ENCODE results near the gene MRI1. TPM values are rescaled to one million over a fixed set of nuclear protein-coding genes. Genes with fewer than 3 reads are reported as not detected.
"Not testable (repeated sequence)": the region's sequence is repeated elsewhere in the genome, so short reads cannot be mapped to it uniquely, and the experiment has no call there.

Gene MRI1
- total and polyA plus RNA-seq, 2 donors = 23.3 to 38.1 TPM

- Histone ChIP-seq H3K36me3 (ENCODE audit: insufficient read depth) (no peaks in the 10 kb centered on the region), H3K27ac (ENCODE audit: low read depth) (no peak overlapping the region), H3K4me3 (ENCODE audit: low read depth, low read length) (no peak overlapping the region), H3K4me1 (ENCODE audit: insufficient read depth) (no peaks in the 10 kb centered on the region)
- WGBS = 95% methylated on average over 3 of the region's 3 CpGs
- DNase-seq (ENCODE audit: extremely low spot score) = no peak
Measured at GRCh38 chr19:13766095-13766481, 1.8 kb downstream of the MRI1 start.

- no peak overlapping the region for H3K27ac ChIP-seq (ENCODE audit: low read depth)
- H3K4me1 ChIP-seq (ENCODE audit: insufficient read depth) = no peaks in the 10 kb centered on the region
- no peak overlapping the region for H3K4me3 ChIP-seq (ENCODE audit: low read depth, low read length)
- no peak for DNase-seq (ENCODE audit: extremely low spot score)
- peaks cover 3% of the 10 kb centered on the region for H3K36me3 ChIP-seq (ENCODE audit: insufficient read depth)
- WGBS = 89% methylated on average over 19 of the region's 19 CpGs
Measured at GRCh38 chr19:13768510-13768909, 4.2 kb downstream of the MRI1 start.

GRCh38 chr19:13770013-13770635 is 5.8 kb downstream of the MRI1 start:
- 88% methylated on average over 16 of the region's 16 CpGs for WGBS
- H3K4me1 ChIP-seq (ENCODE audit: insufficient read depth) = no peaks in the 10 kb centered on the region

GRCh38 chr19:13774217-13775191 is 10.2 kb downstream of the MRI1 start, which contains the start of gene C19orf53:
TSS of gene C19orf53 (plus strand) at chr19:13774456. CDS start at chr19:13774478, 22 bp downstream.
- WGBS = under 1% methylated on average over 61 of the region's 61 CpGs
- peak within 1 kb of the TSS; percentile 88 for H3K4me3 ChIP-seq (ENCODE audit: low read depth, low read length)
- H3K27ac ChIP-seq (ENCODE audit: low read depth) = peak within 1 kb of the TSS; percentile 73
- peak; percentile 85 for DNase-seq (ENCODE audit: extremely low spot score)
- H3K4me1 ChIP-seq (ENCODE audit: insufficient read depth) = no peaks in the 10 kb centered on the region
- H3K36me3 ChIP-seq (ENCODE audit: insufficient read depth) = peaks cover 9% of the 10 kb centered on the region

More at GRCh38 chr19:13770013-13770635, 5.8 kb downstream of the MRI1 start:
- Histone ChIP-seq H3K27ac (ENCODE audit: low read depth) (no peak overlapping the region), H3K4me3 (ENCODE audit: low read depth, low read length) (no peak overlapping the region), H3K36me3 (ENCODE audit: insufficient read depth) (peaks cover 3% of the 10 kb centered on the region)
- no peak for DNase-seq (ENCODE audit: extremely low spot score)

GRCh38 chr19:13778398-13778797 is 14.1 kb downstream of the MRI1 start:
- H3K4me3 ChIP-seq (ENCODE audit: low read depth, low read length) = no peak overlapping the region
- H3K4me1 ChIP-seq (ENCODE audit: insufficient read depth) = no peaks in the 10 kb centered on the region
- peaks cover 6% of the 10 kb centered on the region for H3K36me3 ChIP-seq (ENCODE audit: insufficient read depth)
- no peak for DNase-seq (ENCODE audit: extremely low spot score)
- no peak overlapping the region for H3K27ac ChIP-seq (ENCODE audit: low read depth)
- 84% methylated on average over 9 of the region's 9 CpGs for WGBS

GRCh38 chr19:13778847-13779246 is 14.5 kb downstream of the MRI1 start:
- WGBS = 84% methylated on average over 6 of the region's 6 CpGs
- no peak overlapping the region for H3K4me3 ChIP-seq (ENCODE audit: low read depth, low read length)
- no peak for DNase-seq (ENCODE audit: extremely low spot score)
- peaks cover 6% of the 10 kb centered on the region for H3K36me3 ChIP-seq (ENCODE audit: insufficient read depth)
- H3K27ac ChIP-seq (ENCODE audit: low read depth) = no peak overlapping the region
- no peaks in the 10 kb centered on the region for H3K4me1 ChIP-seq (ENCODE audit: insufficient read depth)

- not testable (repeated sequence) for H3K4me3 ChIP-seq (ENCODE audit: low read depth, low read length); H3K4me1 ChIP-seq (ENCODE audit: insufficient read depth); H3K27ac ChIP-seq (ENCODE audit: low read depth); H3K36me3 ChIP-seq (ENCODE audit: insufficient read depth); DNase-seq (ENCODE audit: extremely low spot score)
- WGBS = 95% methylated on average over 8 of the region's 8 CpGs
Measured at GRCh38 chr19:13779794-13780193, 15.5 kb downstream of the MRI1 start.

GRCh38 chr19:13781547-13781946 is 17.2 kb downstream of the MRI1 start:
- Histone ChIP-seq H3K27ac (ENCODE audit: low read depth) (no peak overlapping the region), H3K4me1 (ENCODE audit: insufficient read depth) (no peaks in the 10 kb centered on the region), H3K36me3 (ENCODE audit: insufficient read depth) (peaks cover 6% of the 10 kb centered on the region), H3K4me3 (ENCODE audit: low read depth, low read length) (no peak overlapping the region)
- 6% methylated on average over 5 of the region's 5 CpGs for WGBS
- DNase-seq (ENCODE audit: extremely low spot score) = peak; percentile 49

- 85% methylated on average over 8 of the region's 8 CpGs for WGBS
- Histone ChIP-seq H3K4me1 (ENCODE audit: insufficient read depth) (no peaks in the 10 kb centered on the region), H3K4me3 (ENCODE audit: low read depth, low read length) (no peak overlapping the region), H3K36me3 (ENCODE audit: insufficient read depth) (peaks cover 6% of the 10 kb centered on the region), H3K27ac (ENCODE audit: low read depth) (no peak overlapping the region)
- DNase-seq (ENCODE audit: extremely low spot score) = no peak
Measured at GRCh38 chr19:13782537-13782936, 18.2 kb downstream of the MRI1 start.

- Histone ChIP-seq H3K36me3 (ENCODE audit: insufficient read depth) (no peaks in the 10 kb centered on the region), H3K27ac (ENCODE audit: low read depth) (no peak overlapping the region), H3K4me3 (ENCODE audit: low read depth, low read length) (no peak overlapping the region), H3K4me1 (ENCODE audit: insufficient read depth) (no peaks in the 10 kb centered on the region)
- 81% methylated on average over 18 of the region's 18 CpGs for WGBS
- no peak for DNase-seq (ENCODE audit: extremely low spot score)
Measured at GRCh38 chr19:13783565-13784500, 19.5 kb downstream of the MRI1 start.

- no peaks in the 10 kb centered on the region for H3K36me3 ChIP-seq (ENCODE audit: insufficient read depth)
- no peaks in the 10 kb centered on the region for H3K4me1 ChIP-seq (ENCODE audit: insufficient read depth)
- no peak for DNase-seq (ENCODE audit: extremely low spot score)
- H3K27ac ChIP-seq (ENCODE audit: low read depth) = no peak overlapping the region
- WGBS = 31% methylated on average over 17 of the region's 17 CpGs
- H3K4me3 ChIP-seq (ENCODE audit: low read depth, low read length) = no peak overlapping the region
Measured at GRCh38 chr19:13784731-13785452, 20.6 kb downstream of the MRI1 start.

- H3K4me1 ChIP-seq (ENCODE audit: insufficient read depth) = no peaks in the 10 kb centered on the region
- no peak overlapping the region for H3K27ac ChIP-seq (ENCODE audit: low read depth)
- WGBS = 43% methylated on average over 8 of the region's 8 CpGs
- no peaks in the 10 kb centered on the region for H3K36me3 ChIP-seq (ENCODE audit: insufficient read depth)
- no peak for DNase-seq (ENCODE audit: extremely low spot score)
- H3K4me3 ChIP-seq (ENCODE audit: low read depth, low read length) = no peak overlapping the region
Measured at GRCh38 chr19:13788991-13789390, 24.7 kb downstream of the MRI1 start.

GRCh38 chr19:13790354-13790753 is 26.0 kb downstream of the MRI1 start:
- no peaks in the 10 kb centered on the region for H3K4me1 ChIP-seq (ENCODE audit: insufficient read depth)
- no peaks in the 10 kb centered on the region for H3K36me3 ChIP-seq (ENCODE audit: insufficient read depth)
- WGBS = 73% methylated on average over 8 of the region's 8 CpGs
- DNase-seq (ENCODE audit: extremely low spot score) = no peak
- H3K27ac ChIP-seq (ENCODE audit: low read depth) = no peak overlapping the region
- no peak overlapping the region for H3K4me3 ChIP-seq (ENCODE audit: low read depth, low read length)

All from urinary bladder (tissue), 4 donors.